ENCODE measurements around the gene OPA1. TPM values are rescaled to one million over a fixed set of nuclear protein-coding genes. Genes with fewer than 3 reads are reported as not detected.

The OPA1 gene
- total and polyA plus RNA-seq, 9 donors, result 30.5 to 61.5 (median 37.9) TPM

DNA sequence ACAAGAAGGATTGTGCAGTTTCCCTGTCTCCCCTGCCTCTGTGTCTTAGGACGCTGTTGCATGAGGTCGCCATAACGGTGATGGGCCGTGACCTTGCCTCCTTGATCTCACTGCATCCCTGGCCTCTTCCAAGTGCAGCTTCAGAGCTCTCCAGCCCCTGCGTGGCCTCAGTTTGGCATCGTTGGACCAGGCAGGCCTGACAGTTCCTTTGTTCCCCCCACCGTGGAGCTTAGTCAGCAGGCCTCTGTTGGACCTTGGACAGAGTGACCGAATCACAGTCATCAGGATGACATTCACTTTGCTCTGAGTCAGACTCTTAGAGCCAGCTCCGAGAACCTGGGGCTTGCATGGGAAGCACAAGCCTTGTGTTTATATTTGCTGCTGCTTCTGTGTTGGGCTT lies 139.4 kb downstream of the OPA1 start:
- WGBS (ENCODE audit: insufficient coverage), result 64% methylated on average over 8 of the region's 9 CpGs
- Histone ChIP-seq H3K4me3 (ENCODE audit: low read length) (no peak overlapping the region), H3K9me3 (replicated peaks; ENCODE audit: control insufficient read depth, low read depth, low read length) (no peaks in the 10 kb centered on the region), H3K27me3 (ENCODE audit: control insufficient read depth, insufficient read depth, low read length) (peaks cover 7% of the 10 kb centered on the region), H3K36me3 (ENCODE audit: control insufficient read depth, insufficient read depth, low read length) (no peaks in the 10 kb centered on the region), H3K4me1 (ENCODE audit: control insufficient read depth, insufficient read depth, low read length) (no peaks in the 10 kb centered on the region), H3K27ac (ENCODE audit: low read length) (no peak overlapping the region)
- DNase-seq, result no peak

DNA sequence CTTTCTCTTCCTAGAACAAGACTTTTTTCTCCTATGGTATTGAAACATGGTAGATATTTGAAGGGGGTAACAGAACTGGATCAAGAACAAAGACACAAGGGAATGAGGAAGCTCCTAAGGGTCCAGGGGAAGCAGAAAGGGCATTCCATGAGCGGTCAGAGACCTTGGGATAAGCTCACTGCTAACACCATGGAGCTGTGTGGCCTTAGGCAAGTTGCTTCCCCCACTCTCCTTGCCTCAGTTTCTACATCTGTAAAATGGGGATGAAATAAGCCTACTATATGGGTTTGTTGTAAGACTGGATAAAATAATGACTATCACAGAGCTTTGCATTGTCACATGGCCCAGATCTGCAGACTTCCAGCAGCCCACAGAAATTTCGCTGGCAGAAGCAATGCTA lies 139.8 kb downstream of the OPA1 start:
- H3K36me3 ChIP-seq (ENCODE audit: control insufficient read depth, insufficient read depth, low read length), result no peaks in the 10 kb centered on the region
- no peak for DNase-seq
- H3K9me3 ChIP-seq (replicated peaks; ENCODE audit: control insufficient read depth, low read depth, low read length), result no peaks in the 10 kb centered on the region
- no peak overlapping the region for H3K4me3 ChIP-seq (ENCODE audit: low read length)
- H3K27ac ChIP-seq (ENCODE audit: low read length), result no peak overlapping the region
- H3K27me3 ChIP-seq (ENCODE audit: control insufficient read depth, insufficient read depth, low read length), result peaks cover 7% of the 10 kb centered on the region
- H3K4me1 ChIP-seq (ENCODE audit: control insufficient read depth, insufficient read depth, low read length), result no peaks in the 10 kb centered on the region
- WGBS (ENCODE audit: insufficient coverage), result no CpG with 5 or more reads among the region's 2 CpGs

DNA sequence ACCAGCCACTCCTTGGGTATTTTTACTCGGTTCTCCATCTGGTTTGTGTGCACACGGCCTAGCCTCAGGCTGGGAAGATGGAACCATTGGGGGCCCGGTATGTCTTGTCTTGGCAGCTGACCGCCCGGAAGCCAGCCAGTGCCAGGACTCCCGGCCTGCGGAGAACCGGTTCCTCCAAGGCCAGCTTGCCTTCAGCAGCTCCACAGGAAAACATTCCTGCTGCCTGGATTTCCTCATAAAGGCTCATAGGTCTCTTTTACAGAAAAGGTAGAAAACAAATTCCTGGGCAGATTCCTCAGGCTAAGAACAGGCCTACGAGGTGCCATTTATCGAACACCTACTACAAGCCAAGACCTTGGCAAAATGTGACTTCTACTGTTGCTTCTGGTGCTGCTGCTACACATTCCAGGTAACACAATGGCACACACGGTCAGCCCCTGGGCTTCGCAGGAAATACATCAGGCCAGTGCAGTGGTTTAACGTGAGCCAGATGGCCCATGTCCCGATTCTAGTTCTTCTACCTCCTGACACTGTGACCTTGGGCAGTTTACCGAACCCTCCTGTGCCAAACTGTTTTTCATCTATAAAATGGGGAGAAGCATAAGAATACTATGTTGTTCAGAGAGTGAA lies 141.8 kb downstream of the OPA1 start:
- peaks cover 5% of the 10 kb centered on the region for H3K27me3 ChIP-seq (ENCODE audit: control insufficient read depth, insufficient read depth, low read length)
- no peak overlapping the region for H3K4me3 ChIP-seq (ENCODE audit: low read length)
- no peaks in the 10 kb centered on the region for H3K9me3 ChIP-seq (replicated peaks; ENCODE audit: control insufficient read depth, low read depth, low read length)
- H3K27ac ChIP-seq (ENCODE audit: low read length), result no peak overlapping the region
- H3K4me1 ChIP-seq (ENCODE audit: control insufficient read depth, insufficient read depth, low read length), result no peaks in the 10 kb centered on the region
- DNase-seq, result no peak
- no peaks in the 10 kb centered on the region for H3K36me3 ChIP-seq (ENCODE audit: control insufficient read depth, insufficient read depth, low read length)
- 81% methylated on average over 10 of the region's 15 CpGs for WGBS (ENCODE audit: insufficient coverage)

DNA sequence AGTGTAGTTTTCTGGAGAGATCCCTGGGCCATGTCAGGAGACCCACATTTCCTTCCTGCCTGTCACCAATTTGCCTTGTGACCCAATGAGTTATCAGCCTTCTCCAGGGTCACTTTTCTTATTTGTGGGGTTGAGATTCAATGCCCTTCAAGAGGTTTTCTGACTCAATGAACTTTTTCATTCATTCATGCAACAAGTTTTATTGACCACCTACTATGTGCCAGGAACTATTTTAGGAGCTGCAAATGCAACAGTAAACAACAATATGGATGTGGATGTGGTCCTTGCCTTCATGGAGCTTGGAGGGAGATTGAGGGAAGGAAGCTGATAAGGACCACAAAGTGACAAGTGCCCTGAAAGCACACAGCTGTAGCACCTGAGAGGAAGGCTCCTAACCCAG lies 142.8 kb downstream of the OPA1 start:
- Histone ChIP-seq H3K27me3 (ENCODE audit: control insufficient read depth, insufficient read depth, low read length) (peaks cover 2% of the 10 kb centered on the region), H3K4me3 (ENCODE audit: low read length) (no peak overlapping the region), H3K36me3 (ENCODE audit: control insufficient read depth, insufficient read depth, low read length) (no peaks in the 10 kb centered on the region), H3K27ac (ENCODE audit: low read length) (no peak overlapping the region), H3K4me1 (ENCODE audit: control insufficient read depth, insufficient read depth, low read length) (no peaks in the 10 kb centered on the region), H3K9me3 (replicated peaks; ENCODE audit: control insufficient read depth, low read depth, low read length) (no peaks in the 10 kb centered on the region)
- no peak for DNase-seq

DNA sequence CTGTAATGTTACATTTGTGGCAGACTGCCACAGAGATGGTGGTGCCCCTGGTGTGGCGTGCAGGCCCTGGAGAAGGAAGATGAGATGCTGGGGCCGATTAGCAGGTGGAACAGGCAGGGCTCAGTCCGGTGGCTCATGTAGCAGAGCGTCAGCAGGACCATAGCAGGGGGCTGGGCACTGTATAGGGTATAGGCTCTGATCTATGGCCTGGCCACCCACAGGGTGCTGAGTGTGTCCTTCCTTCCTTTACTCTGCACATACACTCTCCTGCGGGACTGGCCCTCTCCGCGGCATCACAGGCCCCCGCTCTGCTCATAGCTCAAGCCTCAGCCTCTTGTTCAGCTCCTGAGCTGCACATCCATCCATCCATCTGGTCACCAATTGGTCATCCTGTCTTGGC lies 143.6 kb downstream of the OPA1 start:
- Histone ChIP-seq H3K9me3 (replicated peaks; ENCODE audit: control insufficient read depth, low read depth, low read length) (no peaks in the 10 kb centered on the region), H3K27ac (ENCODE audit: low read length) (no peak overlapping the region), H3K27me3 (ENCODE audit: control insufficient read depth, insufficient read depth, low read length) (peaks cover 2% of the 10 kb centered on the region), H3K4me3 (ENCODE audit: low read length) (no peak overlapping the region), H3K36me3 (ENCODE audit: control insufficient read depth, insufficient read depth, low read length) (no peaks in the 10 kb centered on the region), H3K4me1 (ENCODE audit: control insufficient read depth, insufficient read depth, low read length) (no peaks in the 10 kb centered on the region)
- WGBS (ENCODE audit: insufficient coverage), result 83% methylated on average over 6 of the region's 8 CpGs
- no peak for DNase-seq

DNA sequence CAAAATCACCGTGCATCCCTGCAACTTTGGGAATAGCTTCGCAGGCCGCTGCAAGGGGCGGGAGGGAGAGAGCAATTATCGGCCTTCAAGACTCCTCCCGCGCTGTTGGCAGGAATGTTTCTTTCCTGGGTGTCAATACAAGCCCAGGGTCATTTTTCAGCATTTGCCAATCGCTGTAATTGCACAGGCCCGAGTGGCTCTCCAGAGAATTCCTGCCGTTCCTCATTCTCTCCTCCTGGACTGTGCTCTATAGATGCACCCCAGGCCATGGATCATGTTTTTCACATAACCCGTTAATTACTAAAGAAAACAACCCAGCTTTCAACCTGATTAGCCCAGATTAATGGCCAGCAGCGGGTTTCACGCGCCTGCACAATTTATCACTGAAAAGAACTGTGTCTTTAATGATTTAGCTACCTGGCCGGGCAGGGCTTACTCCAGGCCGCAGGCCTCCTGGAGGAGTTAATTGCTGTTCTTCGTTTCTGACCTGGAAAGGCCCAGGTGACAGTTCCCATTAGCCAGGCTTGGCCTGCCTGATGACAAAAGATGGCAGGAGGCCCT lies 144.3 kb downstream of the OPA1 start:
- H3K4me3 ChIP-seq (ENCODE audit: low read length), result no peak overlapping the region
- WGBS (ENCODE audit: insufficient coverage), result 65% methylated on average over 16 of the region's 17 CpGs
- no peaks in the 10 kb centered on the region for H3K4me1 ChIP-seq (ENCODE audit: control insufficient read depth, insufficient read depth, low read length)
- no peak for DNase-seq
- peaks cover 2% of the 10 kb centered on the region for H3K27me3 ChIP-seq (ENCODE audit: control insufficient read depth, insufficient read depth, low read length)
- no peaks in the 10 kb centered on the region for H3K36me3 ChIP-seq (ENCODE audit: control insufficient read depth, insufficient read depth, low read length)
- H3K9me3 ChIP-seq (replicated peaks; ENCODE audit: control insufficient read depth, low read depth, low read length), result no peaks in the 10 kb centered on the region
- H3K27ac ChIP-seq (ENCODE audit: low read length), result no peak overlapping the region

DNA sequence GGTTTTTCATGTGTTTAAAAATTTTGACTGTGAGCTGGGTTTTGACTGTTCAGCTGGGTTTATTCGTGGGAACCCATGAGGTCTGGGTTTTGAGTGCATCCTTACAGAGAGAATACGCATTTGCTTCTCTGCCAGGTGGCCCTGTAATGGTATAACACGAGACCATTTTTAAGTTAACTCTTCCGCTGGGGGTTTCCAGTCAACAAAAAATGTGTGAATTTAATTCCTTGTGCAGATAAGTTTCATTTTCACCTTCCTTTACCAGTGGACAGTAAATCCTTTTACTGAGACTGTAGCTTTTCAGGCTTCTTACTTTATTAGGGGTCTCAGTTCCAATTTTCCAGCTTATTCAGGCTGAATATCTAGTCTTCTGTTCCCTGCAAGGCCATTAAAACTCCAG lies 149.6 kb downstream of the OPA1 start:
- no peaks in the 10 kb centered on the region for H3K4me1 ChIP-seq (ENCODE audit: control insufficient read depth, insufficient read depth, low read length)
- 100% methylated on average over 1 of the region's 4 CpGs for WGBS (ENCODE audit: insufficient coverage)
- no peak for DNase-seq
- no peaks in the 10 kb centered on the region for H3K27me3 ChIP-seq (ENCODE audit: control insufficient read depth, insufficient read depth, low read length)
- no peaks in the 10 kb centered on the region for H3K9me3 ChIP-seq (replicated peaks; ENCODE audit: control insufficient read depth, low read depth, low read length)
- H3K27ac ChIP-seq (ENCODE audit: low read length), result no peak overlapping the region
- H3K36me3 ChIP-seq (ENCODE audit: control insufficient read depth, insufficient read depth, low read length), result no peaks in the 10 kb centered on the region
- H3K4me3 ChIP-seq (ENCODE audit: low read length), result no peak overlapping the region

DNA sequence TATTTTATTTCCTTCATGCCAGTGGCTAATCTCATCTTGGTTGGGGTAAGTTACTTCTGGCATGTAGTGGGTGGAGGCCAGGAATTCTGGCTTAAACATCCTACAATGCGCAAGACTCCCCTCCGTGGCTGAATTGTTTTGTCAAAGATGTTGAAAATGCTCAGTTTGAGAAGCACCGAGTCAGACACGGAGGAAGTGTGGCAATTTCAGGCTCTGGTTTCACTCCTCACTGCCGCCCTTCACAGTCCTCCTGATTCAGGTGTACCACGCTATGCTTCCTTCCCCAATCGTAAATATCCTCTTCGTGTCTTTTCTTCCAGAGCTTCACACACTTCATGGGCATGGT lies 150.7 kb downstream of the OPA1 start:
- Histone ChIP-seq H3K4me3 (ENCODE audit: low read length) (no peak overlapping the region), H3K4me1 (ENCODE audit: control insufficient read depth, insufficient read depth, low read length) (no peaks in the 10 kb centered on the region), H3K9me3 (replicated peaks; ENCODE audit: control insufficient read depth, low read depth, low read length) (no peaks in the 10 kb centered on the region), H3K27ac (ENCODE audit: low read length) (no peak overlapping the region), H3K36me3 (ENCODE audit: control insufficient read depth, insufficient read depth, low read length) (no peaks in the 10 kb centered on the region), H3K27me3 (ENCODE audit: control insufficient read depth, insufficient read depth, low read length) (no peaks in the 10 kb centered on the region)
- 40% methylated on average over 1 of the region's 8 CpGs for WGBS (ENCODE audit: insufficient coverage)
- DNase-seq, result no peak

DNA sequence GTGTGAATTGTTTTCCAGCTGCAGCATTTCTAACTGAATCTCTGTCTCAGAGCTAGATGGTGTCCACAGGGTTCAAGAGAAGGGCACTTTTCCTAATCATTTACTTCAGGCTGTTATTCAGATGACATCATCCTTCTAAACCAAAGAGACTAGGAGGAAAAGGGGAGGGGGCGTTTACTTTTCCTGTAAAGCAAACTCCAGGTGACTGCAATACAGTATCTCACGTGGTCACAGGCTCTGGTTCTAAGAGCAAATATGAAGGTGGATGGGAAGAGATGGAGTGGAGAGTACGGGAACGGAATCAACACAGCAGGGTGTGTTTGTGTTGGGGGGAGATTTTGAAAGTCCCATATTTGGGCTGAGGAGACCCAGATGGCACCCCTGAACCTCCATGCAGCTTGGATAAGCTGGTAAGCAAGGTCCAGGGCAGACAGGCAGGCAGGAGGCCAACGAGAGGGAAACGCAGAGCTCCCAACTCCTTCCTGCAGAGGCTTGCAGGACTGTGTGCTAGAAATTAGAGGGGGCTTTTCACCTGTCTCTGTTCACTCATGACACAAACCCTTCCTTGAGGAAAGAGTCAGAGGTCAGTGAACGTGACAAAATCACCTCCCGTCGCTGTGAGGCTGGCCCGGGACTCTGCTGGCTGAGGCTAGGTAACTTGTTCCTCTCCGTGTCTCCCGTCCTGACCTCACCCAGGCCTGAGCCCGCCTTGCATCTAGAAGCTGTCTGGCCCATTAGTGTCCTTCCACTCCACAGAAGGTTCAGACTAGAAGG lies 151.2 kb downstream of the OPA1 start:
- no peak for DNase-seq
- Histone ChIP-seq H3K27me3 (ENCODE audit: control insufficient read depth, insufficient read depth, low read length) (no peaks in the 10 kb centered on the region), H3K36me3 (ENCODE audit: control insufficient read depth, insufficient read depth, low read length) (no peaks in the 10 kb centered on the region), H3K27ac (ENCODE audit: low read length) (no peak overlapping the region), H3K4me1 (ENCODE audit: control insufficient read depth, insufficient read depth, low read length) (no peaks in the 10 kb centered on the region), H3K9me3 (replicated peaks; ENCODE audit: control insufficient read depth, low read depth, low read length) (no peaks in the 10 kb centered on the region), H3K4me3 (ENCODE audit: low read length) (no peak overlapping the region)
- WGBS (ENCODE audit: insufficient coverage), result 52% methylated on average over 12 of the region's 13 CpGs

DNA sequence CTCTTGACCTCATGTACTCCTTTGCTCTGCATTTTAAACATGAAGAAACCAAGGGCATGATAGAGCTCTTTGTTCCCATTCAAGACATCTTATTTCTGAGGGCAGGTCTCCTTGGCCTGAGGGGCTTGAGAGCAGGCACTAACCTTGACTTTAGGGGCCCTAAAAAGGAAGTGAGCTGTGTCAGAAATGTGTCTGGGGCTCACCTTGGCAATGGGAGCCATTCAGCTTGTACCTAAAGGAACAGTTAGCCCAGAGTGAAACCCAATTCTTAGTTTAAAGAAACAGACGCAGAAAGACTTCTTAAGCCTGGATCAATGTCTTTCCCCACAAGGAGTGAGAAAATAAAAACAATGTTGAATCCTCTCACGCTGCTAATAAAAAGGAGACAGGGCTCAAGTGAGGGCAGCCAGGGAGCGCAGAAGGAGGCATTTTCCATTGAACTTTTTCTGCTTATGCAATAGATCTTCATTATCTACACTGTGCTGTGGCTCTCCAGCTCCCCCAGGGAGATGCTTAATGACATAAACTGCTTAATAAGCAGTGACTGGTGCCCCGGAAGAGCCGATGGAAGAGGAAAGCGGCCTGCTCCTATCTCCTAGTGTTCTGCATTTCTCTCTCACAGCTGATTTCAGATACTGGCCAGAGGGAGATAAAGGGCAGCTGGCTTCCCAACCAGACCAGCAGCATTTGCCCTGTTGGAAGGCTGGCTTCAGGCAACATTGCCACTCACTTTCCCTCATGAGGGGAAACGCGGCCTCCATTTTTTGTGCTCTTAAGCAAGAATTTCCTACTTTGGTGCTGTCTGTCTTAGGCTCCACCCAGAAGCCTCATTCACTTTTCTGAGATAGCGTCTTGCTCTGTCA lies 152.0 kb downstream of the OPA1 start:
- Histone ChIP-seq H3K27me3 (ENCODE audit: control insufficient read depth, insufficient read depth, low read length) (no peaks in the 10 kb centered on the region), H3K4me1 (ENCODE audit: control insufficient read depth, insufficient read depth, low read length) (no peaks in the 10 kb centered on the region), H3K27ac (ENCODE audit: low read length) (no peak overlapping the region), H3K9me3 (replicated peaks; ENCODE audit: control insufficient read depth, low read depth, low read length) (no peaks in the 10 kb centered on the region), H3K36me3 (ENCODE audit: control insufficient read depth, insufficient read depth, low read length) (no peaks in the 10 kb centered on the region), H3K4me3 (ENCODE audit: low read length) (no peak overlapping the region)
- WGBS (ENCODE audit: insufficient coverage), result 47% methylated on average over 6 of the region's 9 CpGs
- peak; percentile 13 for DNase-seq

All from muscle of leg (tissue), 11 donors.